HG03457 (cell line): ENCODE data around the gene VAV3.

Source experiments
- ATAC-seq: cut with Tn5 transposase; IDR thresholded peaks from one replicate; pipeline ENCODE4 v1.9.1; 2021; ENCODE audit warnings: moderate number of reproducible peaks; ENCODE audit not compliant: unreplicated experiment

The VAV3 gene

GRCh38 chr1:107604825-107605224 is 360.2 kb downstream of the VAV3 start:
- no peak for ATAC-seq

- no peak for ATAC-seq
These were observed 364.3 kb downstream of the VAV3 start for GRCh38 chr1:107600607-107601160.

GRCh38 chr1:107599220-107599619 is 365.8 kb downstream of the VAV3 start:
- ATAC-seq, result no peak

- no peak for ATAC-seq
These were observed 367.7 kb downstream of the VAV3 start for GRCh38 chr1:107597290-107597689.

- no peak for ATAC-seq
These were observed 370.4 kb downstream of the VAV3 start for GRCh38 chr1:107594536-107594935.

GRCh38 chr1:107593501-107594209 is 371.3 kb downstream of the VAV3 start:
- no peak for ATAC-seq

- ATAC-seq, result no peak
These were observed 373.9 kb downstream of the VAV3 start for GRCh38 chr1:107590900-107591622.

GRCh38 chr1:107590087-107590486 is 374.9 kb downstream of the VAV3 start:
- no peak for ATAC-seq

GRCh38 chr1:107588321-107588720 is 376.7 kb downstream of the VAV3 start:
- no peak for ATAC-seq

GRCh38 chr1:107575226-107575625 is 389.8 kb downstream of the VAV3 start:
- ATAC-seq, result no peak

- ATAC-seq, result no peak
These were observed 390.9 kb downstream of the VAV3 start for GRCh38 chr1:107574044-107574443.

GRCh38 chr1:107572674-107573211 is 392.2 kb downstream of the VAV3 start:
- no peak for ATAC-seq

- ATAC-seq, result no peak
These were observed 394.2 kb downstream of the VAV3 start for GRCh38 chr1:107570768-107571167.

GRCh38 chr1:107563441-107563840 is 401.5 kb downstream of the VAV3 start:
- no peak for ATAC-seq

GRCh38 chr1:107559881-107560280 is 405.1 kb downstream of the VAV3 start:
- no peak for ATAC-seq

GRCh38 chr1:107557095-107557494 is 407.9 kb downstream of the VAV3 start:
- ATAC-seq, result no peak

- ATAC-seq, result no peak
These were observed 409.4 kb downstream of the VAV3 start for GRCh38 chr1:107555578-107555977.

GRCh38 chr1:107552781-107553180 is 412.2 kb downstream of the VAV3 start:
- ATAC-seq, result no peak

GRCh38 chr1:107551456-107551855 is 413.5 kb downstream of the VAV3 start:
- no peak for ATAC-seq

- no peak for ATAC-seq
These were observed 414.6 kb downstream of the VAV3 start for GRCh38 chr1:107550358-107550757.

GRCh38 chr1:107549152-107549810 is 415.7 kb downstream of the VAV3 start:
- no peak for ATAC-seq
